GM19324 (cell line): Measurements from ENCODE around the gene COL26A1.
"Not testable (repeated sequence)": the region's sequence is repeated elsewhere in the genome, so short reads cannot be mapped to it uniquely, and the experiment has no call there.

Experiments used
- ATAC-seq: cut with Tn5 transposase; IDR thresholded peaks from one replicate; pipeline ENCODE4 v1.9.1; 2021; ENCODE audit warnings: mild to moderate bottlenecking, moderate library complexity; ENCODE audit not compliant: unreplicated experiment, low FRiP score

Gene COL26A1

DNA sequence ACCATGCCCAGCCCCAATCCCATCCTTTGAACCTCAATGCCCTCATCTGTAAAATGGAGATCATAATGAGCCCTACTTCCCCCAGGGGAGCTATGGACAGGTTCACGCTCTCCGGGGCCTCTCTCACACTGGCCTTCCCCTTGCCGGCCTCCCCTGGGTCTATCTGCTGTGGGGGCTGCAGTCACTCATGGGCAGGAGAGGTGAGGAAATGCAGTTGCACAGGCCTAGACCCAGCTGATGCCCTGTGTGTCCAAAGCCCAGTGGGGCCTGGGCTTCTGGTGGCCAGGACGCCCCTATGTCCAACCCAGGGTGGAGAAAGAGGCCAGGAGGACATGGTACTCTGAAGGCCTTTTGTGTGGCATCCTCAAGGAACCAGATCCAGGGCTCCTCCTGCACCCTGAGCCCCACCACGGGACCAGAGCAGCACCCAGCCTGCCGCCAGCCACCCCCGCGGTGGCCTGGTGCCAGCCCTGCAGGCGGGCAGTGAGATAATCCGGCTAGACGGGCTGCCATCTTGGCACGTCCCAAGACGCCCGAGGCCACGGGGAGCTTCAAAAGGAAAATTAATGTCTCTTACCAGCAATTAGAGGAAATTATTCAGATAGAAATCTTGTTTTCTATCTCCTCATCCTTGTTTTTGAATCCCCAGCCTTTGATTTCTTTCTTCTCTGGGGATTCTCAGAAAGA, 227.4 kb downstream of the COL26A1 start:
- ATAC-seq, result no peak

DNA sequence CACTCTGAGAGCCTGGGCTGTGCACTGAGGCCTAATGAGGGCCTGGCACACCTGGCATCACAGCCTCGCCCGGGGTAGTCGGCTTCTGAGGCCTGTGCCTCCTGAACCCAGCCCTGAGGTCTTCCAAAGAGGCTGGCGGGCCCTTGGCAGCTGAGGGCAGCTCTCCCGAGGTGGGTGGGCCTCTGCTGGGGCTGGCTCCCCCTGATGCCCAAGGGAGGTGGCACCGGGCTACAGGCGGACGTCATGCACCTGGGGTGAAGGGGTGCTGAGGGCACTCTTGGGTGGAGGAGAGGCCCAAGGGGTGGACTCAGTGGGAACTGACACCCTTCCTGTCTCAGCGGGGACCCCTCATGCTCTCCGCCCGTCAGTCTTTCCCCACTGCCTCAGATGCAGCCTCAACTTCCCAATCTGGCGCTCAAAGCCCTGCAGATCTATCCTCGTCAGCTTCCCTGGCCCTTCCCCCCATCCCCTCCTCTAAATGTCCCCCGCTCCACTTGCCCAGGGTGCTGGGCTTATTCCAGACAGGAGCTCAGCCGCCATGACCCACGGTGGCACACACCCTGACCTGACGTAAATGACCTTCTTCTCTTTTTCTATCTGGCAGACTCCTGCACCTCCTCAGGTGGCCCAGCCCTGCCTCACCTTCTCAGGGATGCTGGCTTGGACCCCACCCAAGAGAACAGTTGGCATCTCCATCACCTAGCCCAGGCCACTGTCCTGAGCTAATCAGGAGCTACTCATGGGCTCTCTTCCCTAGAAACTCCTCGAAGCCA, 228.2 kb downstream of the COL26A1 start:
- ATAC-seq, result no peak

DNA sequence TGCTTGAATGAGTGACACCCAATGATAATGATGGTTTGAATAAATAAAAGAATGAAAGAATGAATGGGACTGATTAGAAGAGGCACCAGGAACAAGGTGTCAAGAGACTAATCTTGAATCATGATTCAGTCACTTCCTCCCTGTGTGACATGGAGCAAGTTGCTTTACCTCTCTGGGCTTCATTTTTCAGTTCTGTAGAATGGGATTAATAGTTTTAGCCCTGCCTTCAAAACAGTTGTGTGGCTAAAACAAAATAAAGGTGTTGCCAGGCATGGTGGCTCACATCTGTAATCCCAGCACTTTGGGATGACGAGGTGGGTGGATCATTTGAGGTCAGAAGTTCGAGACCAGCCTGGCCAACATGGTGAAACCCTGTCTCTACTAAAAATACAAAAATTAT, 228.8 kb downstream of the COL26A1 start:
- no peak for ATAC-seq

GRCh38 chr7:101593556-101593955, 230.9 kb downstream of the COL26A1 start:
- no peak for ATAC-seq

DNA sequence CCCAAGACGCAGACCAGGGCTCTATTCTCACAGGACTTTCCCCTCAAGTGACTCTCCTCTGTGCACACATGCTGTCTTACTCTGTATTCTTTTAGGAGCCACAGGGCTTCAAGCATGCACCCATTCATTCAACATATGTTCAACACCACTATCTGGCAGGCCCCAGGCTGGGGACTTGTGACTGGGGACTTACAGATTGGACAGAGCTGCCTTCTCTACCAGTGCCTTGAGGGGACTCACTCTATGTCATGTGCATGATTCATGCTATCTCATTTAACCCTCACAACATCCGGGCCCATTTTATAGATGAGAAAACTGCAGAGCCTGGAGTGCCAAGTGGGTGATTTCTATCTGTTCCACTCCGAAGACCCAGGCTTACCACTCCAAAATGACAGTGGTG, 232.1 kb downstream of the COL26A1 start:
- no peak for ATAC-seq

DNA sequence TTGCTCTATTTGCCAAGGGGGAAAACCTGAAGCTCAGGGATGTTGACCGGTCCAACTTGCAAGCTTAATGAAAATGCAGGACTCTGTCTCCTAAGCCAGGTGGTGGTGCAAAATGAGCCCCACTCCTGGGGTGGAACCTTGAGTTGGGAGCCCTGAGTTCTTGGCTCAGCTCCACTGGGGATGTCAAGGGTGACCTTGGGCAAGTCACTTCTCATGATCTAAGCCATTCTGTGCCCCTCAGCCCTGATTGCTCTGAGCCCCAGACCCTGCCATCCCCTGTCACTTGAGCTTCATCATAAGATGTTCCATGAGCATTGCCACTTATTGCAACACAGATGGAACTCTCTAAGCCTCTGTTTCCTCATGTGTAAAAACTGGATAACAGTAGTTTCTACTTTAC, 232.6 kb downstream of the COL26A1 start:
- ATAC-seq, result no peak

DNA sequence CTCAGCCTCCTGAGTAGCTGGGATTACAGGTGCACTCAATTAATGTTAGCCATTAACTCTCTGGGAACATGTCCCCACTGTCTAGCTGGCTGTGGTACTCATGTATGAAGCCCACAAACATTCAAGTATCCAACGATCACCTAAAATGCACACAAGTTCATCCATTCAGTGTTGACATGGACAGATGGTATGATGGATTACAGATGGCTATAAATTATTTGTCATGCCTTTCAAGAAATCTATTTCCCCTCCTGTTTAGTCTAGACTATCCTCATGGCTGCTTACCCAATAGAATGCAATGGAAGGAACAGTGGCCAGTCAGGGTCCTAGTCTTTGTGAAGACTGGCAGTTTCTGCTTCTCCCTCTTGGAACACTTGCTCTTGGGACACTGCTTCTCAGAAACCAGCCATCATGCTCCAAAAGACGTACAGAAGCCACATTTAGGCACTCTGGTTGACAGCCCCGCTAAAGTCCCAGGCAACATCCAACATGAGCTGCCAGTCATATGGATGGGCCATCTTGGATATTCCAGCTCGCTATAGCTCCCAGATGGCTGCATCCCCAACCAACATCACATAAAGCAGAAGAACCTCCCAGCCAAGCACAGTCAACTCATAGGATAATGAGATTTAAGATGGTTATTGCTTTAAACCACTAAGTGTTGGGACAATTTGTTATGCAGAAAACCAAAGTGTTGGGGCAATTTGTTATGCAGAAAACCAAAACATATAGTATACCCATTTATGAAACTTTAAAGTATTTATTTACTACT, 233.3 kb downstream of the COL26A1 start:
- no peak for ATAC-seq

GRCh38 chr7:101596898-101597297, 234.2 kb downstream of the COL26A1 start:
- no peak for ATAC-seq

- no peak for ATAC-seq
Observed at GRCh38 chr7:101597941-101598340, 235.3 kb downstream of the COL26A1 start.

GRCh38 chr7:101598422-101598985, 235.8 kb downstream of the COL26A1 start:
- no peak for ATAC-seq

DNA sequence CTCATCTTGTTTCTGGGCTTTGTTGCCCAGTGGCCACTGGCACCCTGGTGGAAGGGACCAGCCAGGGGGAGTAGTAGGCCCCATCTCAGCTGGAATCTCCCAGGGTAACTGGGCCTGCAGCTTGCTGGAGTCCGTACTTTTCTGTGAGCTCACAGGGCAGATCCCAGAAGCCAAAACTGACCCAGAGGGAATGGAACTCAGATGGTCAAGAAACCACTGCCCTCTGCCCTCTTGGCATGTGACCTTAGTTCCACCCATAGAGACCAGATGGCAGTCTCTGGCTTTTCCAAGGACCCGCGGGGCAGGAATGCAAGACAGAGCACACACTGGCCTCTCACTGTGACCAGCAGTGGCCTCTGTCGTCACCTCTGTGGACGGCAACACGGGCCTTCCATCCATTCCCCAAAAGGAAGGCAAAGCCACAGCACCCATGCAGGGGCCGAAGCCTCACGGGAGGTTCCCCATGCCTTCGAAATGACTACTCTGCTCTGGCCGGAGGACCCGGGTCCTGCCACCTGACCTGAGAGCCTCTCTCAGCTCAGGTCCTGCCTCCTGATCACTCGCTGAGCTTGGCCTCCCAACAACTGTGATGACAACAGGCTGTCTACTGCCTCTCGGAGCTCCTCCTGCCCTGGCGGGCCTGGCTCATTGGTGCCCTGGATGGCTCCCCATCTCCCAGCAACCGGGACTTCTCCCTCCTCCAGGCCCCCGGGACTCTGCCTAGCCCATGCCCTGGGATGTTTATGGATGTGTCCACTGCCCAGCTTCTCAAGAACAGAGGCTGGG, 236.5 kb downstream of the COL26A1 start:
- no peak for ATAC-seq

DNA sequence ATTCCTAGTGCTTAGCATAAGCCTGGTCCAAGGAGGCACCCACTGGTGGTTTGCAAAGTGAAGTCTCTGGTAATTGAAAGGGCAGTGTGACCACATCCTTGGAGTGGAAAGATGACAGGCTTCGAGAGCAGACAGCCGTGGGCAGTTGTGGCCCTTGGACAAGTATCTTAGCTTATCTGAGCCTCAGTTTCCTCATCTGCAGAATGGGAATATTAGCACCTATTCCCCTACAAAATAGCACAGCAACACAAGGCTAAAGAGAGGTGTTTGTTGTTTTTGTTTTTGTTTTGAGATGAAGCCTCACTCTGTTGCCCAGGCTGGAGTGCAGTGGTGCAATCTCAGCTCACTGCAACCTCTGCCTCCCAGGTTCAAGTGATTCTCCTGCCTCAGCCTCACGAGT, 237.1 kb downstream of the COL26A1 start:
- ATAC-seq, result no peak

- ATAC-seq, result no peak
Observed at GRCh38 chr7:101602082-101602481, 239.4 kb downstream of the COL26A1 start.

DNA sequence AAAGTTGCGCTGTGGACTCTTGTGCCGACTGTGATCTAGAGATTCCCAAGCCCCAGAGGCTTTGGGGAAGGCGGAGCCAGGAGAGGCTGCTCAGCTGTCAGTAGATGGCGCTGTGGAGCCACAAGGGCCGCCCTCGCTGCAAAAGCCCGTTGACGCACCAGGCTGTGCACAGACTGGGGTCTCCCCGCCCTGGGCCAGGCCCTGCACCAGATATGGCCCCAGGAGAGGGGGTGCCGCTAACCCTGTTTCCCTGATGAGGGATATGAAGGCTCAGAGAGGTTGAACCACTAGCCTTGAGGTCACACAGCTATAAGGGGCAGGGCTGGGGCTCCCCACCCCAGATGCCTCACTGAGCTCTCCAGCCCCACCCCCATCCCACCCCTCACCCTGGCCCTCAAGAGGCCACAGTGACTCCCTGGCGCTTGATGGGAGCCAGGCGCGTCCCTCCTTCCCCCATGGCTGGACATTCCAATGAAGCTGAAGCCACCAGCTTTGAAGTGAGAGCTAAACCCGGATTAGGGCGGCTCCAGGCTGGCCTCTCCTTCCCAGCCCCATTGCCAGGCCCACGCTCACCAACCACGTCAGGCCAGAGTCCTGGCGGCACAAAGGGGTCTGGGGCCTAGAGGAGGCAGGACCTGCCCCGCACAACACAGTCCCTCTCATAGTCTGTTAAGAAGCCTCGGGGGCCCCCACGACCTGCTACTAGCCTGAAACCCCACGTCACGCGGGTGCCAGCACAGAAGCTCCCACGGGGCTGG, 240.0 kb downstream of the COL26A1 start:
- ATAC-seq, result no peak

- no peak for ATAC-seq
Observed at GRCh38 chr7:101604331-101604933, 241.8 kb downstream of the COL26A1 start.

GRCh38 chr7:101604934-101605332, 242.3 kb downstream of the COL26A1 start:
- not testable (repeated sequence) for ATAC-seq

DNA sequence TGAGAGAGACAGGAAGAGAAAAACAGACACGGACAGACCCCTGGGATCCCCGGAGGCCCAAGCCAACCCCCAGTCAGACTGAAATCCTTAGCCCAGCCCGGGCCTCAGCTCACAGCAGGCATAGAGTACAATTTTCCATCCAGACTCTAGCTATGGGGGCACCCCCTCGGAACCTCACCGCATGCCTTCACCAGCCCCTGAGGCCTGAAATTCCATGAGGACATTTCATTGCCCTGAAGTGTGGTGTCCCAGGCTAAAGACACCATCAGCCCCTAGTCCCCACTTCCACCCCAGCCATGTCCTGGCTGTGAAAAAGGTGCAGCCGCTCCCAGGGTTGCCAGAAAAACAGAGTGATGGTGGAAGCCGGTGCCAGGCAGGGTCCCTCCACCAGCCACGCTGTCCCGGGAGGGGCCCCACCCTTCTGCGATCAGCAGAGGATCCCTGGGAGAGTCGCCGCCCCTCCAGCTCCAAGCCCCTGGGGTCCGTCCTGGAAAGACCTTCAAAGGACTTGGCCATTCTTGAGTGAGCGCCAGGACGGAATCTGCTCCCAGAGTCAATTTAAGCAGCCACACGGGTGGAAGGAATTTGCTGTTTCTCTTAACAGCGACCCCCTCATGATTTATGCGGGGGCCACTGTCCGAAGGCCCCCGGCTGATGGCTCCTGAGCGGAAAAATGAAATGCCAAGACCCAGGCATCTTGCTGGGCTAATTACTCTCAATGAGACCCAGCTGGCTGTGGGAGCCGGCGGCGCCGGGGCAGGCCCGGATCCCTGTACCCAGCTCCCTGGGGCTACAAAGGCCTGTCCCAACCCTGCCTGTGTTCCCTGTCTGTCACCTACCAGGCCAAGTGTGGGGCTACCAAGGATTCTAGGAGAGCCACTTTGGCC, 243.2 kb downstream of the COL26A1 start:
- no peak for ATAC-seq

- no peak for ATAC-seq
Observed at GRCh38 chr7:101606498-101606923, 243.8 kb downstream of the COL26A1 start.
